ENCODE measurements around the gene TTBK2. TPM values are rescaled to one million over a fixed set of nuclear protein-coding genes. Genes with fewer than 3 reads are reported as not detected.

Gene TTBK2
- polyA plus RNA-seq, 1 donor from 2014 or later: 15.2 TPM

- no peak overlapping the region for H3K27ac ChIP-seq (ENCODE audit: low read length)
Observed at GRCh38 chr15:42725331-42725903, 195.2 kb downstream of the TTBK2 start.

GRCh38 chr15:42724276-42724675 lies 196.3 kb downstream of the TTBK2 start:
- no peaks in the 10 kb centered on the region for H3K79me2 ChIP-seq (replicated peaks; ENCODE audit: insufficient read depth, low read length)
- H3K27ac ChIP-seq (ENCODE audit: low read length): no peak overlapping the region
- H3K9ac ChIP-seq (ENCODE audit: low read length): no peak overlapping the region
- H3K9me3 ChIP-seq (ENCODE audit: low read length): no peaks in the 10 kb centered on the region
- no peaks in the 10 kb centered on the region for H3K27me3 ChIP-seq (ENCODE audit: insufficient read depth, low read depth, low read length)
- no peak for TF ChIP-seq SMC3 (conservative IDR thresholded peaks at IDR 0.05; ENCODE audit: poor library complexity)
- TF ChIP-seq, protein P1, sequence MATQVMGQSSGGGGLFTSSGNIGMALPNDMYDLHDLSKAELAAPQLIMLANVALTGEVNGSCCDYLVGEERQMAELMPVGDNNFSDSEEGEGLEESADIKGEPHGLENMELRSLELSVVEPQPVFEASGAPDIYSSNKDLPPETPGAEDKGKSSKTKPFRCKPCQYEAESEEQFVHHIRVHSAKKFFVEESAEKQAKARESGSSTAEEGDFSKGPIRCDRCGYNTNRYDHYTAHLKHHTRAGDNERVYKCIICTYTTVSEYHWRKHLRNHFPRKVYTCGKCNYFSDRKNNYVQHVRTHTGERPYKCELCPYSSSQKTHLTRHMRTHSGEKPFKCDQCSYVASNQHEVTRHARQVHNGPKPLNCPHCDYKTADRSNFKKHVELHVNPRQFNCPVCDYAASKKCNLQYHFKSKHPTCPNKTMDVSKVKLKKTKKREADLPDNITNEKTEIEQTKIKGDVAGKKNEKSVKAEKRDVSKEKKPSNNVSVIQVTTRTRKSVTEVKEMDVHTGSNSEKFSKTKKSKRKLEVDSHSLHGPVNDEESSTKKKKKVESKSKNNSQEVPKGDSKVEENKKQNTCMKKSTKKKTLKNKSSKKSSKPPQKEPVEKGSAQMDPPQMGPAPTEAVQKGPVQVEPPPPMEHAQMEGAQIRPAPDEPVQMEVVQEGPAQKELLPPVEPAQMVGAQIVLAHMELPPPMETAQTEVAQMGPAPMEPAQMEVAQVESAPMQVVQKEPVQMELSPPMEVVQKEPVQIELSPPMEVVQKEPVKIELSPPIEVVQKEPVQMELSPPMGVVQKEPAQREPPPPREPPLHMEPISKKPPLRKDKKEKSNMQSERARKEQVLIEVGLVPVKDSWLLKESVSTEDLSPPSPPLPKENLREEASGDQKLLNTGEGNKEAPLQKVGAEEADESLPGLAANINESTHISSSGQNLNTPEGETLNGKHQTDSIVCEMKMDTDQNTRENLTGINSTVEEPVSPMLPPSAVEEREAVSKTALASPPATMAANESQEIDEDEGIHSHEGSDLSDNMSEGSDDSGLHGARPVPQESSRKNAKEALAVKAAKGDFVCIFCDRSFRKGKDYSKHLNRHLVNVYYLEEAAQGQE (IDR thresholded peaks at IDR 0.05; ENCODE audit: borderline replicate concordance): no peak
- TF ChIP-seq POLR2AphosphoS5 (IDR thresholded peaks at IDR 0.05): no peak
- TF ChIP-seq MXI1 (conservative IDR thresholded peaks at IDR 0.05; ENCODE audit: poor library complexity, severe bottlenecking): no peak
- TF ChIP-seq RAD21 (conservative IDR thresholded peaks at IDR 0.05): no peak
- TF ChIP-seq TAF1 (IDR thresholded peaks at IDR 0.05; ENCODE audit: low read depth): no peak
- TF ChIP-seq CTCF (IDR thresholded peaks at IDR 0.05; ENCODE audit: poor library complexity, severe bottlenecking): no peak
- no peak for TF ChIP-seq EZH2 (IDR thresholded peaks at IDR 0.05; ENCODE audit: borderline replicate concordance, insufficient read depth, low read length, poor library complexity, severe bottlenecking)
- TF ChIP-seq EP300 (conservative IDR thresholded peaks at IDR 0.05; ENCODE audit: poor library complexity, severe bottlenecking): no peak
- H3F3A ChIP-seq (ENCODE audit: insufficient read depth, low read length, poor library complexity, severe bottlenecking): no peaks in the 10 kb centered on the region
- H2AFZ ChIP-seq (ENCODE audit: low read depth, low read length): no peak overlapping the region
- H4K20me1 ChIP-seq (ENCODE audit: insufficient read depth): no peaks in the 10 kb centered on the region
- H3K9me2 ChIP-seq (ENCODE audit: insufficient read depth, low read length): no peaks in the 10 kb centered on the region
- H3K36me3 ChIP-seq (ENCODE audit: insufficient read depth, low read length): peaks cover 5% of the 10 kb centered on the region
- no peak overlapping the region for H3K4me2 ChIP-seq (ENCODE audit: low read length)
- H3K4me3 ChIP-seq (ENCODE audit: low read length): no peak overlapping the region

More at GRCh38 chr15:42725331-42725903, 195.2 kb downstream of the TTBK2 start:
- Histone ChIP-seq H3K4me3 (ENCODE audit: low read length) (no peak overlapping the region), H2AFZ (ENCODE audit: low read depth, low read length) (no peak overlapping the region), H3K9me2 (ENCODE audit: insufficient read depth, low read length) (no peaks in the 10 kb centered on the region), H3K9ac (ENCODE audit: low read length) (no peak overlapping the region), H4K20me1 (ENCODE audit: insufficient read depth) (no peaks in the 10 kb centered on the region), H3K27me3 (ENCODE audit: insufficient read depth, low read depth, low read length) (no peaks in the 10 kb centered on the region), H3F3A (ENCODE audit: insufficient read depth, low read length, poor library complexity, severe bottlenecking) (no peaks in the 10 kb centered on the region), H3K36me3 (ENCODE audit: insufficient read depth, low read length) (peaks cover 5% of the 10 kb centered on the region), H3K79me2 (replicated peaks; ENCODE audit: insufficient read depth, low read length) (no peaks in the 10 kb centered on the region), H3K4me2 (ENCODE audit: low read length) (no peak overlapping the region), H3K9me3 (ENCODE audit: low read length) (no peaks in the 10 kb centered on the region)
- TF ChIP-seq MXI1 (conservative IDR thresholded peaks at IDR 0.05; ENCODE audit: poor library complexity, severe bottlenecking) (no peak), EZH2 (IDR thresholded peaks at IDR 0.05; ENCODE audit: borderline replicate concordance, insufficient read depth, low read length, poor library complexity, severe bottlenecking) (no peak), TAF1 (IDR thresholded peaks at IDR 0.05; ENCODE audit: low read depth) (no peak), POLR2AphosphoS5 (IDR thresholded peaks at IDR 0.05) (no peak), SMC3 (conservative IDR thresholded peaks at IDR 0.05; ENCODE audit: poor library complexity) (no peak), EP300 (conservative IDR thresholded peaks at IDR 0.05; ENCODE audit: poor library complexity, severe bottlenecking) (no peak), CTCF (IDR thresholded peaks at IDR 0.05; ENCODE audit: poor library complexity, severe bottlenecking) (no peak)
- TF ChIP-seq, protein P1 (IDR thresholded peaks at IDR 0.05; ENCODE audit: borderline replicate concordance): no peak
